Erythroblast (primary cell): ENCODE measurements around the gene BPTF.

Experiments used
- GATA1 ChIP-seq: IDR thresholded peaks from 2 replicates; pipeline ENCODE4 v1.6.1; 2011; ENCODE audit warnings: low read depth, mild to moderate bottlenecking, control low read depth, low read length, moderate library complexity
- POLR2A ChIP-seq: IDR thresholded peaks from 2 replicates; pipeline ENCODE4 v1.6.1; 2011; ENCODE audit warnings: mild to moderate bottlenecking, low read length

DNA sequence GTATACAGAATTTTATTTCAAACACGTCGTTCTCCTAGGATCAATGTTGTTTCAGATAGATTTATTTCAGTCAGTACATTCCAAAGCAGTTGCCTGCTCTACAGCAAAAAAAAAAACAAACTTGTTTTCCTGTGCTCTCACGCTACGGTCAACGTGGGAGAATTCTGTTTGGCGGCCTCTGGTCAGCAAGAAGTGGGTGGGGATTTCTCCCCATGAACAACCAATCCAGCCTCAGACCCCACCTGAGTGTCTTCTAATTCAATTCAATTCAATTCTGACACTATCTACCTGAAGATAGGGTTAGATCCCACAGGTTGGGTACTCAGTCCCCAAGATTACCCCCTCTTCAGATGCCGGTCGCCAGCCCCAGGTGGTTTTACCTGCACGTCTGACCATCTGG is 148.9 kb downstream of the BPTF start:
- no peak for TF ChIP-seq POLR2A
- TF ChIP-seq GATA1, result no peak
